CD4-positive, alpha-beta T cell (primary cell): ENCODE results near the gene HOXB7. TPM values are rescaled to one million over a fixed set of nuclear protein-coding genes. Genes with fewer than 3 reads are reported as not detected.
A peak's percentile ranks its signal among the peaks of the same experiment; 100 is the strongest.

Source experiments
- ATAC-seq: fragments of 200-7000 bp; cut with Tn5 transposase; one replicate; pipeline ENCODE4 v1.10.0; 2022; ENCODE audit warnings: mild to moderate bottlenecking; ENCODE audit not compliant: poor library complexity
- CTCF ChIA-PET: fragments of 350-600 bp; sonication (Branson Sonifier 250); formaldehyde crosslinking; loops from one replicate; lab custom pipeline; 2021; ENCODE audit warnings: antibody characterized with exemption, inconsistent platforms; lab: Charles Lee
- POLR2A ChIA-PET: fragments of 350-600 bp; sonication (Branson Sonifier 250); formaldehyde crosslinking; loops from one replicate; lab custom pipeline; 2021; ENCODE audit warnings: antibody characterized with exemption, inconsistent platforms; lab: Charles Lee
- DNase-seq, 14 experiments: peaks; one replicate each; pipeline ENCODE4 v3.0.0-alpha.2; 2013 to 2020; ENCODE audit warnings: mixed read lengths in 2 of 14
- H3K27ac ChIP-seq, 2 donors: one replicate each; pipeline versions ENCODE4 v1.5.1 to v1.7.0; 2013; ENCODE audit warnings: low read length in 2 of 2, low read depth in 1 of 2, mild to moderate bottlenecking in 1 of 2
- H3K27me3 ChIP-seq, 2 experiments: 1 replicate in 1 of 2; 2 replicates in 1 of 2; pipeline versions ENCODE4 v1.6.1 to v1.7.0; 2013; ENCODE audit warnings: low read length in 2 of 2, control low read depth in 1 of 2, mild to moderate bottlenecking in 1 of 2, moderate library complexity in 1 of 2; ENCODE audit not compliant: insufficient read depth in 2 of 2, control insufficient read depth in 1 of 2
- H3K36me3 ChIP-seq: one replicate; pipeline ENCODE4 v1.6.1; 2013; ENCODE audit warnings: low read length, control low read depth; ENCODE audit not compliant: insufficient read depth
- H3K4me1 ChIP-seq: one replicate; pipeline ENCODE4 v1.6.1; 2013; ENCODE audit warnings: low read length, control low read depth; ENCODE audit not compliant: insufficient read depth
- H3K4me3 ChIP-seq: one replicate; pipeline ENCODE4 v1.5.1; 2013; ENCODE audit warnings: mild to moderate bottlenecking, low read length, moderate library complexity
- H3K9me3 ChIP-seq, 2 experiments: 1 replicate in 1 of 2; 2 replicates in 1 of 2; pipeline versions ENCODE4 v1.6.1 to v1.7.0; 2013; ENCODE audit warnings: low read length in 2 of 2, mild to moderate bottlenecking in 2 of 2, control low read depth in 1 of 2, moderate library complexity in 1 of 2; ENCODE audit not compliant: control insufficient read depth in 1 of 2, insufficient read depth in 1 of 2
- H3K27ac Mint-ChIP-seq: one replicate; pipeline ENCODE4 v1.8.0; 2020; ENCODE audit warnings: mixed read lengths
- H3K27me3 Mint-ChIP-seq: one replicate; pipeline ENCODE4 v1.8.0; 2021; ENCODE audit warnings: mixed read lengths
- H3K36me3 Mint-ChIP-seq: one replicate; pipeline ENCODE4 v1.8.0; 2021; ENCODE audit warnings: low read depth, mixed read lengths
- H3K4me1 Mint-ChIP-seq: one replicate; pipeline ENCODE4 v1.8.0; 2021; ENCODE audit warnings: low read depth, mixed read lengths
- H3K4me3 Mint-ChIP-seq: one replicate; pipeline ENCODE4 v1.8.0; 2020; ENCODE audit warnings: mild to moderate bottlenecking, mixed read lengths
- H3K9me3 Mint-ChIP-seq: one replicate; pipeline ENCODE4 v1.8.0; 2020; ENCODE audit warnings: mixed read lengths
- intact Hi-C, 2 experiments: fragments of 100-400 bp; cut with DNase I in 1 of 2; cut with micrococcal nuclease in 1 of 2; formaldehyde crosslinking; loops; one replicate each; pipeline versions ENCODE4 v1.15.1 to v1.9.0; 2023 to 2025; cut with DNase I, micrococcal nuclease
- total RNA-seq, 174 experiments: library from RNA in 2 of 174; stranded (reverse) in 2 of 174; gene quantifications; one replicate each; pipeline ENCODE4 v1.2.3 and lab custom pipeline; 2021 to 2026
- TF ChIP-seq, protein P1 (sequence below): fragments of 200-600 bp; IDR thresholded peaks from one replicate; pipeline ENCODE4 v1.8.0; 2022; ENCODE audit warnings: antibody characterized with exemption, mild to moderate bottlenecking

Gene HOXB7
- total RNA-seq, 2 experiments from 2014 or later: not detected

- intact Hi-C loops: loop anchor here (1.0 to 5.0 kb wide), 4 partner anchors 102 to 512 kb away; no protein-coding TSS in a partner anchor
- no peaks in the 10 kb centered on the region for H3K9me3 Mint-ChIP-seq
- TF ChIP-seq, protein P1, sequence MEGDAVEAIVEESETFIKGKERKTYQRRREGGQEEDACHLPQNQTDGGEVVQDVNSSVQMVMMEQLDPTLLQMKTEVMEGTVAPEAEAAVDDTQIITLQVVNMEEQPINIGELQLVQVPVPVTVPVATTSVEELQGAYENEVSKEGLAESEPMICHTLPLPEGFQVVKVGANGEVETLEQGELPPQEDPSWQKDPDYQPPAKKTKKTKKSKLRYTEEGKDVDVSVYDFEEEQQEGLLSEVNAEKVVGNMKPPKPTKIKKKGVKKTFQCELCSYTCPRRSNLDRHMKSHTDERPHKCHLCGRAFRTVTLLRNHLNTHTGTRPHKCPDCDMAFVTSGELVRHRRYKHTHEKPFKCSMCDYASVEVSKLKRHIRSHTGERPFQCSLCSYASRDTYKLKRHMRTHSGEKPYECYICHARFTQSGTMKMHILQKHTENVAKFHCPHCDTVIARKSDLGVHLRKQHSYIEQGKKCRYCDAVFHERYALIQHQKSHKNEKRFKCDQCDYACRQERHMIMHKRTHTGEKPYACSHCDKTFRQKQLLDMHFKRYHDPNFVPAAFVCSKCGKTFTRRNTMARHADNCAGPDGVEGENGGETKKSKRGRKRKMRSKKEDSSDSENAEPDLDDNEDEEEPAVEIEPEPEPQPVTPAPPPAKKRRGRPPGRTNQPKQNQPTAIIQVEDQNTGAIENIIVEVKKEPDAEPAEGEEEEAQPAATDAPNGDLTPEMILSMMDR: no peak
- peaks cover 83 to 94% of the 10 kb centered on the region in 2 experiments for H3K27me3 ChIP-seq
- no peak overlapping the region for H3K4me3 ChIP-seq
- no peak overlapping the region for H3K27ac Mint-ChIP-seq
- peaks cover 47% of the 10 kb centered on the region for H3K4me1 Mint-ChIP-seq
- no peaks in the 10 kb centered on the region for H3K36me3 ChIP-seq
- peaks cover 0 to 24% of the 10 kb centered on the region in 2 experiments for H3K9me3 ChIP-seq
- ChIA-PET CTCF (interaction anchor here (1.1 to 5.0 kb wide), 6 partner anchors 20 to 260 kb away, joined by 3 to 24 read pairs (median 4); no protein-coding TSS in a partner anchor), POLR2A (interaction anchor here (0.7 kb wide), 1 partner anchor 483 kb away, joined by 3 read pairs; no protein-coding TSS in a partner anchor)
- peaks cover 98% of the 10 kb centered on the region for H3K27me3 Mint-ChIP-seq
- no peaks in the 10 kb centered on the region for H3K36me3 Mint-ChIP-seq
- DNase-seq (no peak), ATAC-seq (no peak)
- peaks cover 53% of the 10 kb centered on the region for H3K4me1 ChIP-seq
- H3K4me3 Mint-ChIP-seq: no peak overlapping the region
- H3K27ac ChIP-seq: no peak overlapping the region
Observed at GRCh38 chr17:48594538-48595277, 16.1 kb downstream of the HOXB7 start.

DNA sequence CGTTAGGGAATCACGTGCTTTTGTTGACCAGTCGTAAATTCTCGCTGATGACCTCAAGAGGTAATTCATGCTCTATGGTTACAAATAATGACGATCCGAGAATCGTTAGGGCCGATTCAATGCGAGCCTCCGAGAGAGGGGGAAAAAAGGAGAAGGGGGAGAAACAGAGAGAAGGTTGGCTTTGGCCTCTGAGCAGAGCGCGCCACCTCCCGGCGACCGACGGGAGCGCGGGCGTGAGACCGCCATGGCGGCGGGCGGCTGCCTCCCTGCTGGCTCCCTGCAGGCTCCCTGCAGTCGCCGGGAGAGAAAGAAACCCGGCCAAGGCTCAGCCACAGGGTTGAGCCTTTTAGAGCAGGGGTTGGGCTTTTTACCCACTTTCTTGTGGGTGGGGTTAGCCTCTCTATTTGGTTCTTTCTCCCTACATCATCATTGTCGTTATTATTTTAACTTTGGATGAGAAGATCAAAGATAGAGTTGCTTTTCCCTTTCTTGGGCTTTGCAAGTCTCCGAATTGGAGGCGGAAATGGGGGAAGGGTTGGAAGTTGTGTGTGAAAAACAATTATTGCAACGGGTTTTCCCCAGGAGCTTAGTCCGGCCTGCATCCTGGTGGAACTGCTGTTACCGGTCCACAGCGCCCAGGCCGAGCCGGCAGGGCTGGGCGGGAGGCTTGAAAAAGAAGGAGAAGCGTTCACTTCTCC lies 16.8 kb downstream of the HOXB7 start:
- ATAC-seq: peak; percentile 74
- POLR2A ChIA-PET: interaction anchor here (0.9 to 1.5 kb wide), 4 partner anchors 25 to 420 kb away, joined by 3 to 5 read pairs (median 4); no protein-coding TSS in a partner anchor
- H3K4me1 Mint-ChIP-seq: peaks cover 46% of the 10 kb centered on the region
- Histone ChIP-seq H3K27ac (no peak overlapping the region), H3K27me3 (peaks cover 83 to 94% of the 10 kb centered on the region in 2 experiments), H3K4me1 (peaks cover 53% of the 10 kb centered on the region), H3K4me3 (peak overlapping the region; percentile 45), H3K9me3 (peaks cover 0 to 24% of the 10 kb centered on the region in 2 experiments), H3K36me3 (no peaks in the 10 kb centered on the region)
- CTCF ChIA-PET: interaction anchor here (1.1 to 5.0 kb wide), 9 partner anchors 20 to 286 kb away, joined by 3 to 24 read pairs (median 13); no protein-coding TSS in a partner anchor
- no peak overlapping the region for H3K27ac Mint-ChIP-seq
- no peaks in the 10 kb centered on the region for H3K36me3 Mint-ChIP-seq
- TF ChIP-seq, protein P1: peak; percentile 83
- DNase-seq: peak; percentile 61 to 91 (median 82)
- intact Hi-C loops: loop anchor here (1.0 to 5.0 kb wide), 7 partner anchors 101 to 512 kb away; no protein-coding TSS in a partner anchor
- H3K4me3 Mint-ChIP-seq: peak overlapping the region; percentile 74
- H3K27me3 Mint-ChIP-seq: peaks cover 98% of the 10 kb centered on the region
- no peaks in the 10 kb centered on the region for H3K9me3 Mint-ChIP-seq

- peak in 3 of 14 experiments; percentile 47 to 53 (median 47) for DNase-seq
- peak; percentile 19 for ATAC-seq
- peak within 1 kb of the TSS; percentile 74 for H3K4me3 Mint-ChIP-seq
- H3K4me1 ChIP-seq: peaks cover 51% of the 10 kb centered on the region
- TF ChIP-seq, protein P1: no peak
- H3K9me3 ChIP-seq: peaks cover 0 to 24% of the 10 kb centered on the region in 2 experiments
- H3K27me3 ChIP-seq: peaks cover 83 to 94% of the 10 kb centered on the region in 2 experiments
- peaks cover 39% of the 10 kb centered on the region for H3K4me1 Mint-ChIP-seq
- H3K9me3 Mint-ChIP-seq: no peaks in the 10 kb centered on the region
- H3K36me3 Mint-ChIP-seq: no peaks in the 10 kb centered on the region
- intact Hi-C loops: loop anchor here (1.0 to 5.0 kb wide), 6 partner anchors 100 to 511 kb away; no protein-coding TSS in a partner anchor
- H3K27me3 Mint-ChIP-seq: peaks cover 98% of the 10 kb centered on the region
- no peak within 1 kb of the TSS for H3K27ac ChIP-seq
- H3K27ac Mint-ChIP-seq: no peak within 1 kb of the TSS
- no peaks in the 10 kb centered on the region for H3K36me3 ChIP-seq
- POLR2A ChIA-PET: interaction anchor here (0.5 to 1.5 kb wide), 8 partner anchors 17 to 419 kb away, joined by 3 to 6 read pairs (median 4); no protein-coding TSS in a partner anchor
- peak within 1 kb of the TSS; percentile 45 for H3K4me3 ChIP-seq
- CTCF ChIA-PET: interaction anchor here (0.5 to 5.0 kb wide), 14 partner anchors 10 to 285 kb away, joined by 3 to 24 read pairs (median 6); no protein-coding TSS in a partner anchor
Observed at GRCh38 chr17:48593126-48593829, 17.5 kb downstream of the HOXB7 start, which contains the start of gene HOXB5. Gene HOXB5 (minus strand): TSS chr17:48593779. CDS start chr17:48593682, 97 bp downstream.
